ENCODE measurements around the gene IGHMBP2. TPM values are rescaled to one million over a fixed set of nuclear protein-coding genes. Genes with fewer than 3 reads are reported as not detected.
A peak's percentile ranks its signal among the peaks of the same experiment; 100 is the strongest.
"Not testable (repeated sequence)": the region's sequence is repeated elsewhere in the genome, so short reads cannot be mapped to it uniquely, and the experiment has no call there.

IGHMBP2 gene
- 31.5 TPM for total RNA-seq

- DNase-seq (ENCODE audit: low spot score): peak; percentile 87
These were observed at the start of gene IGHMBP2, which contains the start of gene MRPL21 for GRCh38 chr11:68903288-68904247. Gene IGHMBP2, plus strand, starts transcription at chr11:68903891. Its CDS starts 62 bp downstream, at chr11:68903953. Gene MRPL21, minus strand, starts transcription at chr11:68903832. Its CDS starts 22 bp downstream, at chr11:68903810.

- no peak for DNase-seq (ENCODE audit: low spot score)
These were observed 49.3 kb upstream of the IGHMBP2 start for GRCh38 chr11:68854273-68854958.

- no peak for DNase-seq (ENCODE audit: low spot score)
These were observed 48.3 kb upstream of the IGHMBP2 start for GRCh38 chr11:68855205-68855981.

GRCh38 chr11:68856425-68857030 lies 47.2 kb upstream of the IGHMBP2 start:
- not testable (repeated sequence) for DNase-seq (ENCODE audit: low spot score)

- DNase-seq (ENCODE audit: low spot score): no peak
These were observed 46.6 kb upstream of the IGHMBP2 start for GRCh38 chr11:68857037-68857586.

- DNase-seq (ENCODE audit: low spot score): no peak
These were observed 44.6 kb upstream of the IGHMBP2 start for GRCh38 chr11:68859123-68859522.

GRCh38 chr11:68862421-68862820 lies 41.3 kb upstream of the IGHMBP2 start:
- DNase-seq (ENCODE audit: low spot score): no peak

- no peak for DNase-seq (ENCODE audit: low spot score)
These were observed 40.0 kb upstream of the IGHMBP2 start for GRCh38 chr11:68863553-68864265.

- no peak for DNase-seq (ENCODE audit: low spot score)
These were observed 38.5 kb upstream of the IGHMBP2 start for GRCh38 chr11:68865241-68865640.

GRCh38 chr11:68867066-68867465 lies 36.6 kb upstream of the IGHMBP2 start:
- DNase-seq (ENCODE audit: low spot score): no peak

- DNase-seq (ENCODE audit: low spot score): no peak
These were observed 35.4 kb upstream of the IGHMBP2 start for GRCh38 chr11:68868221-68868835.

- no peak for DNase-seq (ENCODE audit: low spot score)
These were observed 33.2 kb upstream of the IGHMBP2 start for GRCh38 chr11:68870470-68870869.

- no peak for DNase-seq (ENCODE audit: low spot score)
These were observed 31.3 kb upstream of the IGHMBP2 start for GRCh38 chr11:68872216-68873003.

- no peak for DNase-seq (ENCODE audit: low spot score)
These were observed 25.7 kb upstream of the IGHMBP2 start for GRCh38 chr11:68878022-68878421.

GRCh38 chr11:68880851-68881250 lies 22.8 kb upstream of the IGHMBP2 start:
- DNase-seq (ENCODE audit: low spot score): no peak

- DNase-seq (ENCODE audit: low spot score): no peak
These were observed 22.4 kb upstream of the IGHMBP2 start for GRCh38 chr11:68881320-68881719.

GRCh38 chr11:68882391-68882790 lies 21.3 kb upstream of the IGHMBP2 start:
- DNase-seq (ENCODE audit: low spot score): no peak

- DNase-seq (ENCODE audit: low spot score): not testable (repeated sequence)
These were observed 18.9 kb upstream of the IGHMBP2 start for GRCh38 chr11:68884827-68885226.

- DNase-seq (ENCODE audit: low spot score): peak; percentile 62
These were observed 13.7 kb upstream of the IGHMBP2 start for GRCh38 chr11:68889948-68890446.
